B cell (primary cell): Measurements from ENCODE around the gene SCAMP1. TPM values are rescaled to one million over a fixed set of nuclear protein-coding genes. Genes with fewer than 3 reads are reported as not detected.

Source experiments
- ATAC-seq: fragments of 200-7000 bp; cut with Tn5 transposase; one replicate; pipeline ENCODE4 v1.10.0; 2021; ENCODE audit warnings: low read depth, mild to moderate bottlenecking, moderate number of reproducible peaks, moderate library complexity
- CTCF ChIA-PET: fragments of 350-600 bp; sonication (Branson Sonifier 250); formaldehyde crosslinking; loops from one replicate; lab custom pipeline; 2021; ENCODE audit warnings: antibody characterized with exemption, inconsistent platforms; lab: Charles Lee
- POLR2A ChIA-PET: fragments of 350-600 bp; sonication (Branson Sonifier 250); formaldehyde crosslinking; loops from one replicate; lab custom pipeline; 2021; ENCODE audit warnings: antibody characterized with exemption; lab: Charles Lee
- DNase-seq: peaks from one replicate; pipeline ENCODE4 v3.0.0; 2013
- H2AFZ ChIP-seq: 2 replicates; pipeline ENCODE4 v1.6.1; 2012; ENCODE audit warnings: mild to moderate bottlenecking, low read depth, low read length; ENCODE audit not compliant: insufficient read depth, poor library complexity, severe bottlenecking
- H3K27ac ChIP-seq, 2 donors: 1 replicate in 1 of 2; 2 replicates in 1 of 2; pipeline ENCODE4 v1.5.1; 2012 to 2013; ENCODE audit warnings: low read length in 2 of 2, mild to moderate bottlenecking in 2 of 2, moderate library complexity in 1 of 2
- H3K27me3 ChIP-seq, 4 experiments: fragments of 200-600 bp in 1 of 4; sonication (generic) in 1 of 4; replicated peaks in 1 of 4; 1 replicate in 2 of 4; 2 replicates in 2 of 4; pipeline versions ENCODE4 v1.6.1 to v1.7.0; 2013 to 2016; ENCODE audit warnings: low read length in 3 of 4, mild to moderate bottlenecking in 2 of 4, mixed read lengths in 1 of 4, moderate library complexity in 1 of 4; ENCODE audit not compliant: insufficient read depth in 4 of 4, control insufficient read depth in 3 of 4; ENCODE audit errors: control extremely low read depth in 1 of 4
- H3K36me3 ChIP-seq, 2 experiments: replicated peaks in 1 of 2; 1 replicate in 1 of 2; 2 replicates in 1 of 2; pipeline versions ENCODE4 v1.6.1 to v1.7.1; 2013; ENCODE audit warnings: low read length in 1 of 2; ENCODE audit not compliant: insufficient read depth in 2 of 2, control insufficient read depth in 1 of 2; ENCODE audit errors: control extremely low read depth in 1 of 2, extremely low read depth in 1 of 2
- H3K4me1 ChIP-seq, 2 donors: fragments of 200-600 bp in 1 of 2; sonication (generic) in 1 of 2; 1 replicate in 1 of 2; 2 replicates in 1 of 2; pipeline versions ENCODE4 v1.5.1 to v1.6.1; 2013 to 2017; ENCODE audit warnings: low read length in 2 of 2; ENCODE audit not compliant: control insufficient read depth in 2 of 2, insufficient read depth in 2 of 2
- H3K4me2 ChIP-seq: replicated peaks from 2 replicates; pipeline ENCODE3; 2012; ENCODE audit warnings: mild to moderate bottlenecking, low read depth, low read length; ENCODE audit not compliant: poor library complexity, severe bottlenecking
- H3K4me3 ChIP-seq, 5 experiments: fragments of 200-600 bp in 1 of 5; sonication (generic) in 1 of 5; 1 replicate in 3 of 5; 2 replicates in 2 of 5; pipeline versions ENCODE4 v1.5.1 to v1.7.0; 2011 to 2016; ENCODE audit warnings: low read length in 4 of 5, mild to moderate bottlenecking in 4 of 5, low read depth in 2 of 5, control low read depth in 1 of 5, moderate library complexity in 1 of 5; ENCODE audit not compliant: insufficient read depth in 1 of 5; ENCODE audit errors: control extremely low read depth in 1 of 5, extremely low read depth in 1 of 5
- H3K79me2 ChIP-seq: fragments of 200-600 bp; sonication (generic); one replicate; pipeline ENCODE4 v1.6.0; 2016; ENCODE audit warnings: low read length; ENCODE audit not compliant: control insufficient read depth, insufficient read depth
- H3K9ac ChIP-seq: fragments of 200-600 bp; sonication (generic); 2 replicates; pipeline ENCODE4 v1.6.1; 2017; ENCODE audit warnings: mild to moderate bottlenecking, low read length, moderate library complexity
- H3K9me3 ChIP-seq, 3 donors: one replicate each; pipeline versions ENCODE4 v1.6.1 to v1.7.1; 2013; ENCODE audit warnings: low read length in 2 of 3; ENCODE audit not compliant: control insufficient read depth in 2 of 3, insufficient read depth in 1 of 3; ENCODE audit errors: control extremely low read depth in 1 of 3
- H4K20me1 ChIP-seq: 2 replicates; pipeline ENCODE4 v1.6.0; 2012; ENCODE audit warnings: mild to moderate bottlenecking, low read length; ENCODE audit not compliant: insufficient read depth, control insufficient read depth, poor library complexity, severe bottlenecking
- H3K27ac Mint-ChIP-seq: one replicate; pipeline ENCODE4 v1.8.0; 2021; ENCODE audit warnings: mixed read lengths
- H3K27me3 Mint-ChIP-seq: one replicate; pipeline ENCODE4 v1.8.0; 2021; ENCODE audit warnings: mixed read lengths
- H3K4me1 Mint-ChIP-seq: one replicate; pipeline ENCODE4 v1.8.0; 2021; ENCODE audit warnings: mixed read lengths
- H3K4me3 Mint-ChIP-seq: one replicate; pipeline ENCODE4 v1.8.0; 2021; ENCODE audit warnings: mixed read lengths
- H3K9me3 Mint-ChIP-seq: one replicate; pipeline ENCODE4 v1.8.0; 2022; ENCODE audit warnings: mixed read lengths; ENCODE audit not compliant: insufficient read depth
- CTCF ChIP-seq: fragments of 200-600 bp; IDR thresholded peaks from one replicate; pipeline ENCODE4 v1.8.0; 2022; ENCODE audit warnings: antibody characterized with exemption, mild to moderate bottlenecking
- EZH2 ChIP-seq: IDR thresholded peaks from 2 replicates; pipeline ENCODE4 v1.6.1; 2012; ENCODE audit warnings: borderline replicate concordance, low read depth, mild to moderate bottlenecking, moderate library complexity, low read length; ENCODE audit not compliant: insufficient read depth, poor library complexity, severe bottlenecking
- intact Hi-C: fragments of 100-400 bp; cut with micrococcal nuclease; formaldehyde crosslinking; loops from one replicate; pipeline ENCODE4 v1.10.0; 2022
- polyA plus RNA-seq: library from polyadenylated mRNA; depleted of rRNA; stranded (reverse); fragments of >200 nt; gene quantifications from 2 replicates; pipeline ENCODE4 v1.2.3, GENCODE V29; 2012
- total RNA-seq, 2 donors: library from RNA; stranded (reverse); fragments of 120-200 nt in 1 of 2; gene quantifications; 1 replicate in 1 of 2; 2 replicates in 1 of 2; pipeline versions ENCODE4 v1.2.3 to v1.2.4, GENCODE V29; 2013 to 2022

The SCAMP1 gene
- total and polyA plus RNA-seq, 2 donors (not counting 1 experiment from before 2014, with no cell fraction given), result 3.8 to 25.4 TPM

GRCh38 chr5:78496373-78496772 lies 136.0 kb downstream of the SCAMP1 start:
- POLR2A ChIA-PET, result no interaction called here

More at GRCh38 chr5:78496373-78496772, 136.0 kb downstream of the SCAMP1 start:
- no peak overlapping the region for H3K27ac ChIP-seq
- H2AFZ ChIP-seq, result no peak overlapping the region
- no peak for ATAC-seq
- Mint-ChIP-seq H3K27me3 (no peaks in the 10 kb centered on the region), H3K4me3 (no peak overlapping the region), H3K27ac (no peak overlapping the region), H3K9me3 (no peaks in the 10 kb centered on the region), H3K4me1 (peaks cover 32% of the 10 kb centered on the region)
- no peak overlapping the region for H3K4me2 ChIP-seq
- no peaks in the 10 kb centered on the region for H3K36me3 ChIP-seq
- CTCF ChIA-PET, result interaction anchor here (1.6 kb wide), 1 partner anchor 29 kb away, joined by 5 read pairs; no protein-coding TSS in a partner anchor
- intact Hi-C loops, result no loop called here
- H3K9me3 ChIP-seq, result no peaks in the 10 kb centered on the region
- H3K9ac ChIP-seq, result no peak overlapping the region
- H3K4me3 ChIP-seq, result no peak overlapping the region
- peaks cover 7% of the 10 kb centered on the region for H3K79me2 ChIP-seq
- H4K20me1 ChIP-seq, result no peaks in the 10 kb centered on the region
- H3K4me1 ChIP-seq, result peaks cover 4 to 10% of the 10 kb centered on the region in 2 donors
- TF ChIP-seq EZH2, result no peak
- TF ChIP-seq CTCF, result no peak
- no peak for DNase-seq
- no peaks in the 10 kb centered on the region for H3K27me3 ChIP-seq
